ENCODE measurements around the gene ELP4.
A peak's percentile ranks its signal among the peaks of the same experiment; 100 is the strongest.

ELP4 gene

DNA sequence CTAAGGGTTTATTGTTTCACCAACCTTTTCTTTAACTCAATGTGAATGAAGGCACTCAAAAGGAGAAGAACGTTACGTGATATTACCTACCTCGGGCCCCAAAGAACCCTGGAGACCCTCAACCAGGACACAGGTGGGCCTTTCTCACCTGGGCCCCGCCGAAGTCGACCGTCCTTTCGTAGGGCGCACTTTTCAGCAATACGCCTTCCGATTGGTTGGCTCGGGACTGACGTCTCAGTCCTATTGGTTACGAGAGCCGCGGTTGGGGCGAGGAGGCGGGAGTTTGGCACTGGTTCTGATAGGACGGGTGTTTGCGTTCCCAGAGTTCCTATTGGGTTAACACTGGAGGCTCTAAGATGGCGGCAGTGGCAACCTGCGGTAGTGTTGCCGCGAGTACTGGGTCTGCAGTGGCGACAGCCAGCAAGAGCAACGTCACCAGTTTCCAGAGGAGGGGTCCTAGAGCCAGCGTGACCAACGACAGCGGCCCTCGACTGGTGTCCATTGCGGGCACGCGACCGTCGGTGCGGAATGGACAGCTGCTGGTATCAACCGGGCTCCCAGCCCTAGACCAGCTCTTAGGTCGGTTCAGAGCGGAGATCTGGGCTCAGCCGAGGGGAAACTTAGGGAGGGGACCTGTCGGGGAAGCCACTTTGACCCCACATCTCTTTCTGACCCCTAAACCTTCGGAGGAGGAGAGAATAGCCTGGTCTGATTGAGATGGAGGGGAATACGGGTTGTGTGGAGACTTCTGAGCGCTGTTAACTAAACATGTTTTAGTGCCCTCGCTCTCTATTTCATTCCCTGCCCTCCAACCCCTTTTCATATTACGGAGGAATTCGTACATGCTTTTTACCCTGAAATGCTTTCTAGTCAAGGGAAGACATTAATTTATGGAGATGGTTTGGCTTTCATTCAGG lies at the start of gene ELP4, which contains the start of gene IMMP1L:
Gene ELP4, plus strand, starts transcription at position 339 of the 917 bp plus-strand sequence. Its CDS starts 18 bp downstream, at position 357.
Gene IMMP1L, minus strand, starts transcription at position 194 of the 917 bp plus-strand sequence. CDS start 46,346 bp downstream, outside the sequence.
- TF ChIP-seq, protein P1, sequence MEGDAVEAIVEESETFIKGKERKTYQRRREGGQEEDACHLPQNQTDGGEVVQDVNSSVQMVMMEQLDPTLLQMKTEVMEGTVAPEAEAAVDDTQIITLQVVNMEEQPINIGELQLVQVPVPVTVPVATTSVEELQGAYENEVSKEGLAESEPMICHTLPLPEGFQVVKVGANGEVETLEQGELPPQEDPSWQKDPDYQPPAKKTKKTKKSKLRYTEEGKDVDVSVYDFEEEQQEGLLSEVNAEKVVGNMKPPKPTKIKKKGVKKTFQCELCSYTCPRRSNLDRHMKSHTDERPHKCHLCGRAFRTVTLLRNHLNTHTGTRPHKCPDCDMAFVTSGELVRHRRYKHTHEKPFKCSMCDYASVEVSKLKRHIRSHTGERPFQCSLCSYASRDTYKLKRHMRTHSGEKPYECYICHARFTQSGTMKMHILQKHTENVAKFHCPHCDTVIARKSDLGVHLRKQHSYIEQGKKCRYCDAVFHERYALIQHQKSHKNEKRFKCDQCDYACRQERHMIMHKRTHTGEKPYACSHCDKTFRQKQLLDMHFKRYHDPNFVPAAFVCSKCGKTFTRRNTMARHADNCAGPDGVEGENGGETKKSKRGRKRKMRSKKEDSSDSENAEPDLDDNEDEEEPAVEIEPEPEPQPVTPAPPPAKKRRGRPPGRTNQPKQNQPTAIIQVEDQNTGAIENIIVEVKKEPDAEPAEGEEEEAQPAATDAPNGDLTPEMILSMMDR (conservative IDR thresholded peaks at IDR 0.05), result no peak
- TF ChIP-seq ZFX (IDR thresholded peaks at IDR 0.05), result peak; percentile 72; the same call in 1 of the 2 replicates

DNA sequence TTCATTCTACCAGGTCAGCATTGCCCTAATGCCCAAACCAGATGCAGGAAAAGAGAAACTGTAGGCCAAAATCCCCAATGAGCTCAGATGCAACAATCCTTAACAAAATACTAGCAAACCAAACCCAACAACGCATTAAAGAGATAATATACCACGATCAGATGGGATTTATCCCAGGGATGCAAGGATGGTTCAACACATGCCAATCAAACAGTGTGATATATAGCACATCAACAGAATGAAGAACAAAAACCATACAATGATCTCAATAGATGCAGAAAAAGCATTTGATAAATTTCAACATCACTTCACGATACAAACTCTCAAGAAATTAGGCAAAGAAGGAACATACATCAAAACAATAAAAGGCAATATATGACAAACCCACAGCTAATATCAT lies 45.1 kb upstream of the ELP4 start:
- no peak overlapping the region for H3K27ac ChIP-seq
- TF ChIP-seq, protein P1 (conservative IDR thresholded peaks at IDR 0.05), result no peak
- TF ChIP-seq ZFX (IDR thresholded peaks at IDR 0.05), result no peak

More for the DNA sequence above, at the start of gene ELP4, which contains the start of gene IMMP1L:
- peak within 1 kb of the TSS; percentile 89 for H3K27ac ChIP-seq

GRCh38 chr11:31474083-31474482 lies 35.5 kb upstream of the ELP4 start:
- no peak overlapping the region for H3K27ac ChIP-seq
- TF ChIP-seq ZFX (IDR thresholded peaks at IDR 0.05), result no peak
- TF ChIP-seq, protein P1 (conservative IDR thresholded peaks at IDR 0.05), result no peak

DNA sequence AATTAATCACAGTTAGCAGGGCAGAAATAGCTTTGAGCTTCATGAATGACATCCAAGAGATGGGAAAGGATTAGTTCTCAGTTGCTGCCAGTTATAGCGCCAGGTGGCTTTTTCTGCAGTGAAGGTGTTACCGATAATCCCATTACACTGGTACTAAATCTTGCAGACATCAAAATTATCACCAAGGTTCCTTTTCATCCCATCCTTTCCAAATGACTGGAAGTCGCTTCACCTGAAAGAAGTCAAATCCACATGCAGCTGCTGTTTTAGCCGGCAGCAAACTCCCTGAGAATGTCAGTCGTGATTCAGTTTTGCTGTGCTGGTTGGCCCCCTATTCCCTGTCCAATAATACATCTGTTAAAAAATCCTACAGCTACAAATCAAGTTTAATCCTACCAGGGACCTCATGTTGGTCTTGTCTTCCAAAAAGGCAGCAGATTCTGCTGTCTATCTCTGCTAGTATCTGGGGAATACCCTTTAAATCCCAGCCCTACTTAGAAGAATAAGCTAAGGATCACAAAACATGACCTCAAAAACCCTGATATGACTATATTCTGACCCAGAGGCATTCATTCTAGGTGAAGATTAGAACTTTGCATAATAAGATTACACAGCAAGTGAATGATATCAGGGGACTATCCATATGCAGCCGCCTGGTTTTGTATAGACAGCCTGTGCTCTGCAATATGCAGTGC lies 31.9 kb upstream of the ELP4 start:
- H3K27ac ChIP-seq, result no peak overlapping the region
- no peak for TF ChIP-seq ZFX (IDR thresholded peaks at IDR 0.05)
- TF ChIP-seq, protein P1 (conservative IDR thresholded peaks at IDR 0.05), result no peak

DNA sequence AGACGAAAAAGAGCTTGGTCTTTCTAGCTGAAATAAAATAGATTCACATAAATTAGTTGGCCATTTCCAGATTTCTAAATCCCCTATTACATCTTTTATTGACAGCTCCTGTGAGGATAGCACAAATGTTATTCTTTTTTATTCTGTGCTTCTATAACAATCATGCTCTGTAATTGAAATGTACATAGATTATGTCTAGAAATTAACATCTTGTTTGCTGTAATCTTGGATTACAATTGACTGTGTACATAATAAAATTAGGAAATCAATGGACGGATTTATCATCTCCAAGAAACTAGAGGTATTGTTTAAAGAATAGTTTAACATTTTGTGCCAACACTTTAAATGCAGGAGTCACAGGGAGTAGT lies 31.4 kb upstream of the ELP4 start:
- TF ChIP-seq, protein P1 (conservative IDR thresholded peaks at IDR 0.05), result no peak
- no peak for TF ChIP-seq ZFX (IDR thresholded peaks at IDR 0.05)
- no peak overlapping the region for H3K27ac ChIP-seq

- no peak overlapping the region for H3K27ac ChIP-seq
- TF ChIP-seq ZFX (IDR thresholded peaks at IDR 0.05), result no peak
- TF ChIP-seq, protein P1 (conservative IDR thresholded peaks at IDR 0.05), result no peak
Measured at GRCh38 chr11:31479066-31479465, 30.5 kb upstream of the ELP4 start.

DNA sequence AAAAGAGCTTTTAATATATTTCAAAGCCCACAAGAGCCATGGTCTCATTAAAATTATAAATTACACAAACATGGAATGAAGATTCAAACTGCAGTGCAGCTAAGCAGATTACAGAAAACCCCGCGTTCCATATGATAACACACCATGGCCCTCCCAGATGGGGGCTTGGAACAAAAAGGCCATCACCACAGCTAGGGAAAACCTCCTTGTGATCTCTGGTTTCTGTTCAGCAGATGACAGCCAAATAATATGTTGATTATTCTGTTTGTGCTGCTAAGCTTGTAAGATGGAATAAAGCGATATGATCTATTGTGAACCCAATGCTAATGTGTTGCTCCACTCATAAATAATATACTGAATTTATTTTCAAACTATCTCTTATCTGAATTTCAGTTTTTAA lies 28.6 kb upstream of the ELP4 start:
- TF ChIP-seq, protein P1 (conservative IDR thresholded peaks at IDR 0.05), result no peak
- TF ChIP-seq ZFX (IDR thresholded peaks at IDR 0.05), result no peak
- no peak overlapping the region for H3K27ac ChIP-seq
